Parathyroid adenoma (tissue), 2 donors: ENCODE measurements around the gene VARS1.

Experiments
- H2AFZ ChIP-seq: fragments of 300-600 bp; sonication (generic); one replicate; pipeline ENCODE4 v1.7.0; 2017; ENCODE audit warnings: antibody characterized with exemption, mild to moderate bottlenecking
- H3K27ac ChIP-seq: fragments of 300-600 bp; sonication (generic); one replicate; pipeline ENCODE4 v1.7.0; 2017
- H3K27me3 ChIP-seq: fragments of 300-600 bp; sonication (generic); one replicate; pipeline ENCODE4 v1.7.0; 2017; ENCODE audit warnings: low read length; ENCODE audit not compliant: control insufficient read depth, insufficient read depth
- H3K36me3 ChIP-seq: fragments of 300-600 bp; sonication (generic); one replicate; pipeline ENCODE4 v1.7.0; 2017; ENCODE audit warnings: low read length; ENCODE audit not compliant: control insufficient read depth, insufficient read depth
- H3K4me1 ChIP-seq: fragments of 300-600 bp; sonication (generic); one replicate; pipeline ENCODE4 v1.7.0; 2017; ENCODE audit warnings: control low read depth
- H3K4me2 ChIP-seq: fragments of 300-600 bp; sonication (generic); one replicate; pipeline ENCODE4 v1.7.0; 2017; ENCODE audit warnings: low read length
- H3K4me3 ChIP-seq: fragments of 300-600 bp; sonication (generic); one replicate; pipeline ENCODE4 v1.7.0; 2017; ENCODE audit warnings: low read depth, low read length
- H3K79me2 ChIP-seq: fragments of 300-600 bp; sonication (generic); one replicate; pipeline ENCODE4 v1.7.0; 2017; ENCODE audit warnings: control low read depth
- H3K9ac ChIP-seq: fragments of 300-600 bp; sonication (generic); one replicate; pipeline ENCODE4 v1.7.0; 2017; ENCODE audit warnings: mild to moderate bottlenecking
- H3K9me3 ChIP-seq: fragments of 300-600 bp; sonication (generic); one replicate; pipeline ENCODE4 v1.7.0; 2017; ENCODE audit warnings: low read length; ENCODE audit not compliant: control insufficient read depth
- CTCF ChIP-seq: fragments of 300-600 bp; sonication (generic); IDR thresholded peaks from one replicate; pipeline ENCODE4 v1.7.0; 2017; ENCODE audit warnings: antibody characterized with exemption, mild to moderate bottlenecking
- donor health status: primary hyperparathyroidism.

Gene VARS1

GRCh38 chr6:31837369-31838113, 42.0 kb upstream of the VARS1 start:
- no peak overlapping the region for H3K4me3 ChIP-seq
- H3K9ac ChIP-seq, result no peak overlapping the region
- H3K79me2 ChIP-seq, result peaks cover 17% of the 10 kb centered on the region
- no peaks in the 10 kb centered on the region for H3K27me3 ChIP-seq
- H3K9me3 ChIP-seq, result no peaks in the 10 kb centered on the region
- H2AFZ ChIP-seq, result no peak overlapping the region
- no peaks in the 10 kb centered on the region for H3K36me3 ChIP-seq
- H3K4me1 ChIP-seq, result peaks cover 23% of the 10 kb centered on the region
- no peak for TF ChIP-seq CTCF
- peak overlapping the region; percentile 57 for H3K4me2 ChIP-seq
- H3K27ac ChIP-seq, result peak overlapping the region; percentile 99

DNA sequence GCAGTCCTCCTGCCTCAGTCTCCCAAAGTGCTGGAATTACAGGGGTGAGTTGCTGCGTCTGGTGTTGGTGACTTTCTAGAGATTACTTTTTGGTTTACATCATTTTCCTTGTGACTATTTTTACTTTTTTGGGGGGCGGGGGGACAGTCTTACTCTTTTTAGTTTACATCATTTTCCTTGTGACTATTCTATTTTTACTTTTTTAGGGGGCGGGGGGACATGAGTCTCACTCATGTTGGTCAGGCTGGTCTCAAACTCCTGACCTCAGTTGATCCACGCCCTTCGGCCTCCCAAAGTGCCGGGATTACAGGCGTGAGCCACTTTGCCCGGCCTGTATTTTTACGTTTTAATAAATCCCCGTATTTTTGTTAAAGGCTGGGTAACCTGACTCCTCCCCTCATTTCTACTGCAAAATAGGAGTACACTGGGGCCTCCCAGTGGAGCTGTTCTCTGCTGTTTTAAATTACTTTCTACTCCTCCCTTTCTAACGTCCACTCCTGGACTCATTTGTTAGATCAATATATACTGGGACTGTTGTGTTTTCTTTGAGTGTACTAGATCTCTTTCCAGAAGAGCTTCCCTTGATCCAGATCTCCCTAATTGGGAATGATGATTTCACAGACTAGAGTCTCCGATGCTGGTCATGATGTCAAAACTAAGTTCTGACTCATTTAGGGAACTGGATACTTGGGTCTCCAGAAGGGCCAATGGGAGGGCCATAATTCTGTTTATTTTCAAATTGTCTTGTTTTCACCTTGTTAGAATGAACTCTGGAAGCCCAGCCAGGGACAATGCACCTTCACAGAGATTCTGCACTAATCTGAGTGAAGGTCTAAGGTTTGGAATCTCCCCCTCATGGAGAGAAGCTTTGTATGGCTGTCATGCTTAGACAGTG, 41.2 kb upstream of the VARS1 start:
- H3K4me1 ChIP-seq, result peaks cover 23% of the 10 kb centered on the region
- peak overlapping the region; percentile 57 for H3K4me2 ChIP-seq
- peak overlapping the region; percentile 89 for H3K4me3 ChIP-seq
- peak overlapping the region; percentile 99 for H3K27ac ChIP-seq
- no peaks in the 10 kb centered on the region for H3K27me3 ChIP-seq
- TF ChIP-seq CTCF, result no peak
- no peak overlapping the region for H2AFZ ChIP-seq
- H3K79me2 ChIP-seq, result peaks cover 24% of the 10 kb centered on the region
- no peak overlapping the region for H3K9ac ChIP-seq
- no peaks in the 10 kb centered on the region for H3K9me3 ChIP-seq
- H3K36me3 ChIP-seq, result no peaks in the 10 kb centered on the region

GRCh38 chr6:31836047-31836473, 40.5 kb upstream of the VARS1 start:
- H3K4me3 ChIP-seq, result peak overlapping the region; percentile 89
- peaks cover 31% of the 10 kb centered on the region for H3K79me2 ChIP-seq
- no peaks in the 10 kb centered on the region for H3K9me3 ChIP-seq
- no peak for TF ChIP-seq CTCF
- peak overlapping the region; percentile 99 for H3K27ac ChIP-seq
- no peak overlapping the region for H3K9ac ChIP-seq
- peak overlapping the region; percentile 57 for H3K4me2 ChIP-seq
- peaks cover 25% of the 10 kb centered on the region for H3K4me1 ChIP-seq
- no peaks in the 10 kb centered on the region for H3K27me3 ChIP-seq
- no peak overlapping the region for H2AFZ ChIP-seq
- H3K36me3 ChIP-seq, result no peaks in the 10 kb centered on the region

- Histone ChIP-seq H3K4me1 (peaks cover 25% of the 10 kb centered on the region), H3K27ac (peak overlapping the region; percentile 99), H3K27me3 (no peaks in the 10 kb centered on the region), H3K9ac (peak overlapping the region; percentile 54), H3K79me2 (peaks cover 42% of the 10 kb centered on the region), H3K4me2 (peak overlapping the region; percentile 57), H3K36me3 (no peaks in the 10 kb centered on the region), H2AFZ (peak overlapping the region; percentile 95), H3K4me3 (peak overlapping the region; percentile 89), H3K9me3 (no peaks in the 10 kb centered on the region)
- TF ChIP-seq CTCF, result no peak
These were observed 39.1 kb upstream of the VARS1 start for GRCh38 chr6:31834367-31835250.
